K562 (cell line): ENCODE data around the gene FLOT2. TPM values are rescaled to one million over a fixed set of nuclear protein-coding genes. Genes with fewer than 3 reads are reported as not detected.

Experiments
- BMI1 ChIP-seq: fragments of 150-350 bp; IDR thresholded peaks from 2 replicates; pipeline ENCODE4 v1.6.1; 2014; ENCODE audit warnings: low read length
- CEBPZ ChIP-seq: fragments of 150-350 bp; IDR thresholded peaks from 2 replicates; pipeline ENCODE4 v1.6.1; 2014; ENCODE audit warnings: low read depth, mild to moderate bottlenecking, low read length, borderline replicate concordance
- FOXM1 ChIP-seq, 2 experiments: fragments of 450-650 bp in 1 of 2; sonication (generic) in 1 of 2; formaldehyde crosslinking in 1 of 2; IDR thresholded peaks; 2 replicates each; pipeline versions ENCODE4 v1.6.1 to v1.9.0; 2017 to 2022; ENCODE audit warnings: low read depth in 2 of 2, mild to moderate bottlenecking in 2 of 2, missing genetic modification reagents in 1 of 2, moderate library complexity in 1 of 2
- GTF2E2 ChIP-seq: fragments of 200-800 bp; sonication (Bioruptor generic); IDR thresholded peaks from 2 replicates; pipeline ENCODE4 v1.6.1; 2016; ENCODE audit warnings: missing genetic modification characterization, missing compliant biosample characterization
- HNRNPK ChIP-seq: fragments of 200-400 bp; formaldehyde crosslinking; IDR thresholded peaks from one replicate; pipeline ENCODE4 v1.6.1; 2018; ENCODE audit warnings: mild to moderate bottlenecking, low read depth, low read length; ENCODE audit not compliant: poor library complexity, severe bottlenecking
- MNT ChIP-seq, 2 experiments: fragments of 450-650 bp; conservative IDR thresholded peaks; 2 replicates each; pipeline ENCODE4 v1.6.1; 2017; ENCODE audit warnings: mild to moderate bottlenecking in 2 of 2, moderate library complexity in 2 of 2
- NCOR1 ChIP-seq: fragments of 450-650 bp; IDR thresholded peaks from 2 replicates; pipeline ENCODE4 v1.6.1; 2016; ENCODE audit warnings: mild to moderate bottlenecking, moderate library complexity
- SMARCA4 ChIP-seq: fragments of 450-650 bp; IDR thresholded peaks from 2 replicates; pipeline ENCODE4 v1.6.1; 2016
- TEAD1 ChIP-seq, 2 experiments: fragments of 450-650 bp in 1 of 2; sonication (generic) in 1 of 2; formaldehyde crosslinking; IDR thresholded peaks; 2 replicates each; pipeline versions ENCODE4 v1.4.0 to v1.8.0; 2020 to 2022; ENCODE audit warnings: mild to moderate bottlenecking in 2 of 2, missing genetic modification reagents in 1 of 2
- U2AF2 ChIP-seq: fragments of 200-400 bp; formaldehyde crosslinking; optimal IDR thresholded peaks from 2 replicates; pipeline ENCODE3; 2017; ENCODE audit warnings: low read depth, mild to moderate bottlenecking, low read length
- ZBTB1 ChIP-seq: sonication (generic); formaldehyde crosslinking; IDR thresholded peaks from 2 replicates; pipeline ENCODE4 v1.8.1; 2023; ENCODE audit warnings: missing genetic modification reagents, low read depth, mild to moderate bottlenecking, borderline replicate concordance
- ZNF57 ChIP-seq: fragments of 450-650 bp; formaldehyde crosslinking; IDR thresholded peaks from 2 replicates; pipeline ENCODE4 v1.4.0; 2020; ENCODE audit warnings: mild to moderate bottlenecking, moderate library complexity
- polyA plus RNA-seq, 8 experiments: library from polyadenylated mRNA; depleted of rRNA in 4 of 8; stranded (reverse) in 5 of 8; unstranded in 3 of 8; fragments of >200 nt; fragmentation: Nextera tagmentation in 2 of 8; fragmentation: Illumina TruSeq in 1 of 8; extraction: Ambion mirVana in 2 of 8; extraction: Trizol in 1 of 8; gene quantifications; 2 replicates each; pipeline versions ENCODE4 v1.2.1 to v1.2.3, GENCODE V29; 2011 to 2014; ENCODE audit warnings: inconsistent platforms in 1 of 8, missing spikeins in 1 of 8
- total RNA-seq, 7 experiments: library from RNA; depleted of rRNA in 6 of 7; stranded (reverse); fragments of >200 nt in 6 of 7; fragmentation: Illumina TruSeq in 2 of 7; extraction: Trizol in 2 of 7; gene quantifications; 2 replicates each; pipeline versions ENCODE4 v1.2.1 to v1.2.3, GENCODE V29; 2011 to 2021; ENCODE audit warnings: low replicate concordance in 1 of 7
- TF ChIP-seq, protein P1 (sequence below): IDR thresholded peaks from 2 replicates; pipeline ENCODE4 v1.6.1; 2016; ENCODE audit warnings: missing genetic modification characterization, missing compliant biosample characterization
- TF ChIP-seq, protein P2 (sequence below): sonication (generic); formaldehyde crosslinking; IDR thresholded peaks from 2 replicates; pipeline ENCODE4 v1.8.1; 2023; ENCODE audit warnings: missing genetic modification reagents, mild to moderate bottlenecking, borderline replicate concordance

Gene FLOT2
- total and polyA plus RNA-seq, 9 of the 15 experiments (the other 6 are each of a cell fraction or from before 2014, with no cell fraction given), result 17.5 to 138 (median 41.7) TPM

DNA sequence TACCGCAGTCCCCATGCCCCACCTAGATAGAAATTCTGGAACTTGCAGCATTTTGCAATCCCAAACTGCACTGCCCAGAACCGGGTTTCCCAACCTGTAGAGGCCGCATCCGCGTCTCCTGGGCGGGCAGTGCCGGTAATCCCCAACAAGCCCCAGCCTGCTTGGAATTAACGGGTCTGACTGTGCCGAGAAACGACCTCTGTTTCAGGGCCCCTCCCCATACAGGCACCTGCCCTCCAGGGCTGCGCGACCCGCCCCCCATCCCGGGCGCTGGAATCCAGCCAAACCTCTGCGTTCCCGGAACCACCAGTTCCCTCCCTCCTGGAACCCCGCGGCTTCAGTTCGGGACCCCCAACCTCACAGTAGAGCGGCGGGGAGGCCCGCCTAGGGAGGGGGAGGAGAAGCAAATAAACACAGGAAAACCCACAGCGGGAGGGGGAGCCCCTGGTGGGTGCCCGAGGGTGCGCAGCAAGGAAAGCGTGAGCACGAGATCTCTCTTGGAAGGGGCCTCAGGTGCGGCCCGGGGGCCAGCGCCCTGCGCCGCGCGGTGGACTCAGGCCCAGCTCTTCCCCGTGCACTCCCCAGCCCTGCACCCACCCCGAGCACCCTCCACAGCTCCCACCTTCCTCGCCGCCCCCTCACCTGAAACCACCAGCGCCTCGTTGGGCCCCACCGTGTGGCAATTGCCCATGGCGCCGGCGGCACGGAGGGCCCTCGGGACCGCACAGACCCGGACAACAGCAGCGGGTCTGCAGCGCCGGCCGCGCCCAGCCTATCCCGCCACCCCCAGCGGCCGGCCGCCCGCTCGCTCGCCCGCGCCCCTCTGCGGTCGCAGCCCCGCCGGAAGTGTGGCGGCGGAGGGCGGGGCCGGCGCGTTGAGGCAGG lies at the start of gene FLOT2 (continued):
- TF ChIP-seq CEBPZ (no peak), NCOR1 (peak; percentile 21; the same call in 1 of the 2 replicates), SMARCA4 (0 out of 2 replicates have a peak, but pooled peaks have one; percentile 51), FOXM1 (IDR thresholded peaks at IDR 0.05; ENCODE audit: low read depth) (no peak), FOXM1 (CRISPR knock-in tag; IDR thresholded peaks at IDR 0.05; ENCODE audit: low read depth) (no peak), U2AF2 (no peak), HNRNPK (no peak), MNT (conservative IDR thresholded peaks at IDR 0.05) (peak; percentile 57 to 76), TEAD1 (CRISPR knock-in tag; IDR thresholded peaks at IDR 0.05) (no peak; a peak in 1 of 4 replicates), ZNF57 (CRISPR knock-in tag) (no peak), GTF2E2 (tag) (peak; percentile 75; the same call in 1 of the 2 replicates), ZBTB1 (CRISPR knock-in tag) (0 out of 2 replicates have a peak, but pooled peaks have one; percentile 60), BMI1 (no peak)
- TF ChIP-seq, protein P1, sequence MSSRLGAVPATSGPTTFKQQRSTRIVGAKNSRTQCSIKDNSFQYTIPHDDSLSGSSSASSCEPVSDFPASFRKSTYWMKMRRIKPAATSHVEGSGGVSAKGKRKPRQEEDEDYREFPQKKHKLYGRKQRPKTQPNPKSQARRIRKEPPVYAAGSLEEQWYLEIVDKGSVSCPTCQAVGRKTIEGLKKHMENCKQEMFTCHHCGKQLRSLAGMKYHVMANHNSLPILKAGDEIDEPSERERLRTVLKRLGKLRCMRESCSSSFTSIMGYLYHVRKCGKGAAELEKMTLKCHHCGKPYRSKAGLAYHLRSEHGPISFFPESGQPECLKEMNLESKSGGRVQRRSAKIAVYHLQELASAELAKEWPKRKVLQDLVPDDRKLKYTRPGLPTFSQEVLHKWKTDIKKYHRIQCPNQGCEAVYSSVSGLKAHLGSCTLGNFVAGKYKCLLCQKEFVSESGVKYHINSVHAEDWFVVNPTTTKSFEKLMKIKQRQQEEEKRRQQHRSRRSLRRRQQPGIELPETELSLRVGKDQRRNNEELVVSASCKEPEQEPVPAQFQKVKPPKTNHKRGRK, result no peak
- TF ChIP-seq, protein P2, sequence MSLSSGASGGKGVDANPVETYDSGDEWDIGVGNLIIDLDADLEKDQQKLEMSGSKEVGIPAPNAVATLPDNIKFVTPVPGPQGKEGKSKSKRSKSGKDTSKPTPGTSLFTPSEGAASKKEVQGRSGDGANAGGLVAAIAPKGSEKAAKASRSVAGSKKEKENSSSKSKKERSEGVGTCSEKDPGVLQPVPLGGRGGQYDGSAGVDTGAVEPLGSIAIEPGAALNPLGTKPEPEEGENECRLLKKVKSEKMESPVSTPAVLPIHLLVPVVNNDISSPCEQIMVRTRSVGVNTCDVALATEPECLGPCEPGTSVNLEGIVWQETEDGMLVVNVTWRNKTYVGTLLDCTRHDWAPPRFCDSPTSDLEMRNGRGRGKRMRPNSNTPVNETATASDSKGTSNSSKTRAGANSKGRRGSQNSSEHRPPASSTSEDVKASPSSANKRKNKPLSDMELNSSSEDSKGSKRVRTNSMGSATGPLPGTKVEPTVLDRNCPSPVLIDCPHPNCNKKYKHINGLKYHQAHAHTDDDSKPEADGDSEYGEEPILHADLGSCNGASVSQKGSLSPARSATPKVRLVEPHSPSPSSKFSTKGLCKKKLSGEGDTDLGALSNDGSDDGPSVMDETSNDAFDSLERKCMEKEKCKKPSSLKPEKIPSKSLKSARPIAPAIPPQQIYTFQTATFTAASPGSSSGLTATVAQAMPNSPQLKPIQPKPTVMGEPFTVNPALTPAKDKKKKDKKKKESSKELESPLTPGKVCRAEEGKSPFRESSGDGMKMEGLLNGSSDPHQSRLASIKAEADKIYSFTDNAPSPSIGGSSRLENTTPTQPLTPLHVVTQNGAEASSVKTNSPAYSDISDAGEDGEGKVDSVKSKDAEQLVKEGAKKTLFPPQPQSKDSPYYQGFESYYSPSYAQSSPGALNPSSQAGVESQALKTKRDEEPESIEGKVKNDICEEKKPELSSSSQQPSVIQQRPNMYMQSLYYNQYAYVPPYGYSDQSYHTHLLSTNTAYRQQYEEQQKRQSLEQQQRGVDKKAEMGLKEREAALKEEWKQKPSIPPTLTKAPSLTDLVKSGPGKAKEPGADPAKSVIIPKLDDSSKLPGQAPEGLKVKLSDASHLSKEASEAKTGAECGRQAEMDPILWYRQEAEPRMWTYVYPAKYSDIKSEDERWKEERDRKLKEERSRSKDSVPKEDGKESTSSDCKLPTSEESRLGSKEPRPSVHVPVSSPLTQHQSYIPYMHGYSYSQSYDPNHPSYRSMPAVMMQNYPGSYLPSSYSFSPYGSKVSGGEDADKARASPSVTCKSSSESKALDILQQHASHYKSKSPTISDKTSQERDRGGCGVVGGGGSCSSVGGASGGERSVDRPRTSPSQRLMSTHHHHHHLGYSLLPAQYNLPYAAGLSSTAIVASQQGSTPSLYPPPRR, result no peak
